ENCODE data around the gene RAG1.

Gene RAG1

DNA sequence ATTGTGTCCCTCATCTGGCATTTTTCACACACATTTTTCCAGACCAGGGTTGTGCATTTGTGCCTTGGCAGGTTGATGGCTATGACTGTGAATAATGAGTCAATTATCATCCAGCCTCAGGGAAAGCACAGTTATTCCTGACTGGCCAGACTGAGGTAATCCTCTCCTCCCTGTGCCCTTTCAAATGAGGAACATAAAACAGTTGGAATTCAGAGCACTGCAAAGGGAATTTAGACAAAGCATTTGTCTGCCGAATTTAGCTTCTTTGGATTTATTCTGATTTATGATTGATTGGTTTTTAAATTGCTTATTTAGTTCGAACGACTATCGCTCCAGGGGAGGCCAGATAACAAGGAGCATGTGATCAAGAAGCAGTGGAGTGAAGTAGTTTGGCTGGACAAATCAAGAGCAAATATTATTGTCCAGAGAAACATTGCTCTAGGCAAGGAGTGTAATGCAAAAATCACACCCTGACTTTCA lies 61.0 kb downstream of the RAG1 start:
- DNase-seq: no peak

Measured in inflammatory macrophage (primary cell).